ENCODE data around the gene PTOV1. TPM values are rescaled to one million over a fixed set of nuclear protein-coding genes. Genes with fewer than 3 reads are reported as not detected.
A peak's percentile ranks its signal among the peaks of the same experiment; 100 is the strongest.

Gene PTOV1
- total RNA-seq, 1 experiment from 2014 or later: 67.8 TPM

GRCh38 chr19:49840736-49841249 lies 10.2 kb upstream of the PTOV1 start:
- H3K4me2 ChIP-seq (ENCODE audit: low read depth, low read length, poor library complexity, severe bottlenecking): no peak overlapping the region
- H3K9me3 ChIP-seq (ENCODE audit: low read length): no peaks in the 10 kb centered on the region
- no peak overlapping the region for H3K27ac ChIP-seq (ENCODE audit: low read length)
- H2AFZ ChIP-seq (ENCODE audit: low read length): no peak overlapping the region
- H3K9me2 ChIP-seq (replicated peaks; ENCODE audit: insufficient read depth, low read length): no peaks in the 10 kb centered on the region
- no peak overlapping the region for H3K9ac ChIP-seq (ENCODE audit: low read length)
- H3K4me1 ChIP-seq (ENCODE audit: low read length): peaks cover 22% of the 10 kb centered on the region
- no peak overlapping the region for H3K4me3 ChIP-seq (ENCODE audit: low read length)
- DNase-seq: no peak
- H3K27me3 ChIP-seq (ENCODE audit: low read length): no peaks in the 10 kb centered on the region
- H3K79me2 ChIP-seq (ENCODE audit: low read length): no peaks in the 10 kb centered on the region
- 0 out of 2 replicates have a peak, but pooled peaks cover 8% of the 10 kb centered on the region for H4K20me1 ChIP-seq (ENCODE audit: insufficient read depth, low read depth, low read length)
- H3K36me3 ChIP-seq (ENCODE audit: insufficient read depth, low read length): peaks cover 12% of the 10 kb centered on the region; the same call in 1 of the 2 replicates

- DNase-seq: peak; percentile 79
- Histone ChIP-seq H3K4me1 (ENCODE audit: low read length) (peaks cover 22% of the 10 kb centered on the region), H3K4me2 (ENCODE audit: low read depth, low read length, poor library complexity, severe bottlenecking) (no peak overlapping the region), H3K9ac (ENCODE audit: low read length) (no peak overlapping the region), H3K4me3 (ENCODE audit: low read length) (no peak overlapping the region), H3K79me2 (ENCODE audit: low read length) (no peaks in the 10 kb centered on the region), H4K20me1 (ENCODE audit: insufficient read depth, low read depth, low read length) (0 out of 2 replicates have a peak, but pooled peaks cover 8% of the 10 kb centered on the region), H3K9me3 (ENCODE audit: low read length) (no peaks in the 10 kb centered on the region; the same call in 1 of the 2 replicates), H2AFZ (ENCODE audit: low read length) (no peak overlapping the region), H3K27ac (ENCODE audit: low read length) (no peak overlapping the region), H3K9me2 (replicated peaks; ENCODE audit: insufficient read depth, low read length) (no peaks in the 10 kb centered on the region), H3K27me3 (ENCODE audit: low read length) (no peaks in the 10 kb centered on the region), H3K36me3 (ENCODE audit: insufficient read depth, low read length) (peaks cover 6% of the 10 kb centered on the region; the same call in 1 of the 2 replicates)
Observed at GRCh38 chr19:49843265-49843664, 7.7 kb upstream of the PTOV1 start.

- Histone ChIP-seq H2AFZ (ENCODE audit: low read length) (no peak overlapping the region), H3K36me3 (ENCODE audit: insufficient read depth, low read length) (peaks cover 5% of the 10 kb centered on the region; the same call in 1 of the 2 replicates), H4K20me1 (ENCODE audit: insufficient read depth, low read depth, low read length) (0 out of 2 replicates have a peak, but pooled peaks cover 4% of the 10 kb centered on the region), H3K4me1 (ENCODE audit: low read length) (peaks cover 22% of the 10 kb centered on the region), H3K79me2 (ENCODE audit: low read length) (no peaks in the 10 kb centered on the region), H3K9ac (ENCODE audit: low read length) (peak overlapping the region; percentile 34; the same call in 1 of the 2 replicates), H3K4me2 (ENCODE audit: low read depth, low read length, poor library complexity, severe bottlenecking) (no peak overlapping the region), H3K27ac (ENCODE audit: low read length) (no peak overlapping the region), H3K9me3 (ENCODE audit: low read length) (no peaks in the 10 kb centered on the region; the same call in 1 of the 2 replicates), H3K9me2 (replicated peaks; ENCODE audit: insufficient read depth, low read length) (no peaks in the 10 kb centered on the region), H3K4me3 (ENCODE audit: low read length) (no peak overlapping the region), H3K27me3 (ENCODE audit: low read length) (no peaks in the 10 kb centered on the region)
- DNase-seq: peak; percentile 59
Observed at GRCh38 chr19:49844138-49845095, 6.5 kb upstream of the PTOV1 start.

GRCh38 chr19:49845414-49845813 lies 5.5 kb upstream of the PTOV1 start:
- Histone ChIP-seq H2AFZ (ENCODE audit: low read length) (no peak overlapping the region), H3K79me2 (ENCODE audit: low read length) (no peaks in the 10 kb centered on the region), H3K27me3 (ENCODE audit: low read length) (no peaks in the 10 kb centered on the region), H3K27ac (ENCODE audit: low read length) (no peak overlapping the region), H3K9ac (ENCODE audit: low read length) (no peak overlapping the region), H3K4me1 (ENCODE audit: low read length) (peaks cover 28% of the 10 kb centered on the region), H3K9me3 (ENCODE audit: low read length) (no peaks in the 10 kb centered on the region; the same call in 1 of the 2 replicates), H4K20me1 (ENCODE audit: insufficient read depth, low read depth, low read length) (0 out of 2 replicates have a peak, but pooled peaks cover 5% of the 10 kb centered on the region), H3K4me2 (ENCODE audit: low read depth, low read length, poor library complexity, severe bottlenecking) (no peak overlapping the region), H3K36me3 (ENCODE audit: insufficient read depth, low read length) (no peaks in the 10 kb centered on the region; the same call in 1 of the 2 replicates), H3K9me2 (replicated peaks; ENCODE audit: insufficient read depth, low read length) (no peaks in the 10 kb centered on the region), H3K4me3 (ENCODE audit: low read length) (no peak overlapping the region)
- DNase-seq: peak; percentile 64

GRCh38 chr19:49846408-49846807 lies 4.6 kb upstream of the PTOV1 start:
- Histone ChIP-seq H3K4me3 (ENCODE audit: low read length) (no peak overlapping the region), H3K36me3 (ENCODE audit: insufficient read depth, low read length) (no peaks in the 10 kb centered on the region; the same call in 1 of the 2 replicates), H3K4me1 (ENCODE audit: low read length) (peaks cover 31% of the 10 kb centered on the region), H4K20me1 (ENCODE audit: insufficient read depth, low read depth, low read length) (0 out of 2 replicates have a peak, but pooled peaks cover 5% of the 10 kb centered on the region), H3K27me3 (ENCODE audit: low read length) (no peaks in the 10 kb centered on the region), H3K9ac (ENCODE audit: low read length) (no peak overlapping the region), H2AFZ (ENCODE audit: low read length) (no peak overlapping the region), H3K27ac (ENCODE audit: low read length) (no peak overlapping the region), H3K4me2 (ENCODE audit: low read depth, low read length, poor library complexity, severe bottlenecking) (no peak overlapping the region), H3K9me3 (ENCODE audit: low read length) (no peaks in the 10 kb centered on the region; the same call in 1 of the 2 replicates), H3K79me2 (ENCODE audit: low read length) (no peaks in the 10 kb centered on the region), H3K9me2 (replicated peaks; ENCODE audit: insufficient read depth, low read length) (no peaks in the 10 kb centered on the region)
- no peak for DNase-seq

- Histone ChIP-seq H3K79me2 (ENCODE audit: low read length) (peaks cover 14% of the 10 kb centered on the region), H3K9me3 (ENCODE audit: low read length) (no peaks in the 10 kb centered on the region; the same call in 1 of the 2 replicates), H3K4me3 (ENCODE audit: low read length) (no peak overlapping the region), H3K27ac (ENCODE audit: low read length) (no peak overlapping the region), H3K4me2 (ENCODE audit: low read depth, low read length, poor library complexity, severe bottlenecking) (no peak overlapping the region), H2AFZ (ENCODE audit: low read length) (no peak overlapping the region), H3K36me3 (ENCODE audit: insufficient read depth, low read length) (no peaks in the 10 kb centered on the region; the same call in 1 of the 2 replicates), H3K9ac (ENCODE audit: low read length) (no peak overlapping the region), H4K20me1 (ENCODE audit: insufficient read depth, low read depth, low read length) (peaks cover 18% of the 10 kb centered on the region), H3K27me3 (ENCODE audit: low read length) (no peaks in the 10 kb centered on the region), H3K9me2 (replicated peaks; ENCODE audit: insufficient read depth, low read length) (no peaks in the 10 kb centered on the region), H3K4me1 (ENCODE audit: low read length) (peaks cover 38% of the 10 kb centered on the region)
- DNase-seq: peak; percentile 67
Observed at GRCh38 chr19:49847731-49848696, 2.9 kb upstream of the PTOV1 start.

- Histone ChIP-seq H3K9ac (ENCODE audit: low read length) (no peak overlapping the region), H3K36me3 (ENCODE audit: insufficient read depth, low read length) (no peaks in the 10 kb centered on the region; the same call in 1 of the 2 replicates), H3K4me2 (ENCODE audit: low read depth, low read length, poor library complexity, severe bottlenecking) (no peak overlapping the region), H3K4me1 (ENCODE audit: low read length) (peaks cover 38% of the 10 kb centered on the region), H3K9me3 (ENCODE audit: low read length) (no peaks in the 10 kb centered on the region; the same call in 1 of the 2 replicates), H2AFZ (ENCODE audit: low read length) (no peak overlapping the region), H3K4me3 (ENCODE audit: low read length) (no peak overlapping the region), H3K27ac (ENCODE audit: low read length) (no peak overlapping the region), H3K27me3 (ENCODE audit: low read length) (no peaks in the 10 kb centered on the region), H4K20me1 (ENCODE audit: insufficient read depth, low read depth, low read length) (peaks cover 25% of the 10 kb centered on the region), H3K79me2 (ENCODE audit: low read length) (peaks cover 23% of the 10 kb centered on the region), H3K9me2 (replicated peaks; ENCODE audit: insufficient read depth, low read length) (no peaks in the 10 kb centered on the region)
- DNase-seq: no peak
Observed at GRCh38 chr19:49848938-49849337, 2.0 kb upstream of the PTOV1 start.

Measured in Karpas-422 (cell line).